ENCODE results near the gene THSD4. TPM values are rescaled to one million over a fixed set of nuclear protein-coding genes. Genes with fewer than 3 reads are reported as not detected.

The THSD4 gene
- total RNA-seq, 1 donor from 2014 or later: 73.5 TPM

GRCh38 chr15:71547011-71547410 lies 431.7 kb downstream of the THSD4 start:
- TF ChIP-seq CTCF (conservative IDR thresholded peaks at IDR 0.05; ENCODE audit: low read depth, low read length): no peak
- no peak for DNase-seq (ENCODE audit: low read depth)
- no peak overlapping the region for H3K4me3 ChIP-seq (ENCODE audit: low read depth, low read length)

- no peak for TF ChIP-seq CTCF (conservative IDR thresholded peaks at IDR 0.05; ENCODE audit: low read depth, low read length)
- no peak for DNase-seq (ENCODE audit: low read depth)
- H3K4me3 ChIP-seq (ENCODE audit: low read depth, low read length): no peak overlapping the region
Observed at GRCh38 chr15:71548401-71548807, 433.1 kb downstream of the THSD4 start.

- no peak for TF ChIP-seq CTCF (conservative IDR thresholded peaks at IDR 0.05; ENCODE audit: low read depth, low read length)
- no peak for DNase-seq (ENCODE audit: low read depth)
Observed at GRCh38 chr15:71549091-71549490, 433.8 kb downstream of the THSD4 start.

GRCh38 chr15:71549697-71550096 lies 434.4 kb downstream of the THSD4 start:
- no peak for DNase-seq (ENCODE audit: low read depth)
- H3K4me3 ChIP-seq (ENCODE audit: low read depth, low read length): no peak overlapping the region
- TF ChIP-seq CTCF (conservative IDR thresholded peaks at IDR 0.05; ENCODE audit: low read depth, low read length): no peak

More at GRCh38 chr15:71549091-71549490, 433.8 kb downstream of the THSD4 start:
- no peak overlapping the region for H3K4me3 ChIP-seq (ENCODE audit: low read depth, low read length)

GRCh38 chr15:71551566-71551965 lies 436.3 kb downstream of the THSD4 start:
- no peak for DNase-seq (ENCODE audit: low read depth)
- no peak overlapping the region for H3K4me3 ChIP-seq (ENCODE audit: low read depth, low read length)
- TF ChIP-seq CTCF (conservative IDR thresholded peaks at IDR 0.05; ENCODE audit: low read depth, low read length): no peak

GRCh38 chr15:71559098-71559497 lies 443.8 kb downstream of the THSD4 start:
- TF ChIP-seq CTCF (conservative IDR thresholded peaks at IDR 0.05; ENCODE audit: low read depth, low read length): no peak
- no peak for DNase-seq (ENCODE audit: low read depth)

GRCh38 chr15:71559616-71560015 lies 444.3 kb downstream of the THSD4 start:
- no peak for DNase-seq (ENCODE audit: low read depth)
- no peak for TF ChIP-seq CTCF (conservative IDR thresholded peaks at IDR 0.05; ENCODE audit: low read depth, low read length)
- no peak overlapping the region for H3K4me3 ChIP-seq (ENCODE audit: low read depth, low read length)

More at GRCh38 chr15:71559098-71559497, 443.8 kb downstream of the THSD4 start:
- H3K4me3 ChIP-seq (ENCODE audit: low read depth, low read length): no peak overlapping the region

All from epithelial cell of proximal tubule (primary cell).